Stomach (tissue), 9 donors: Measurements from ENCODE around the gene FAF2. TPM values are rescaled to one million over a fixed set of nuclear protein-coding genes. Genes with fewer than 3 reads are reported as not detected.

Experiments used
- DNase-seq, 2 donors: peaks; one replicate each; pipeline versions ENCODE4 v3.0.0 to v3.0.0-alpha.2; 2013 to 2019
- H3K27ac ChIP-seq, 5 donors: fragments of 200-600 bp in 4 of 5; sonication (generic) in 4 of 5; one replicate each; pipeline ENCODE4 v1.5.1; 2013 to 2019; ENCODE audit warnings: mild to moderate bottlenecking in 1 of 5, moderate library complexity in 1 of 5
- H3K27me3 ChIP-seq, 3 donors: fragments of 200-600 bp; sonication (generic); one replicate each; pipeline ENCODE4 v1.5.1; 2017 to 2019; ENCODE audit warnings: mixed run types in 1 of 3
- H3K36me3 ChIP-seq, 4 donors: fragments of 200-600 bp; sonication (generic); 1 replicate in 3 of 4; 2 replicates in 1 of 4; pipeline ENCODE4 v1.5.1; 2016 to 2019
- H3K4me1 ChIP-seq, 4 donors: fragments of 200-600 bp; sonication (generic); one replicate each; pipeline ENCODE4 v1.5.1; 2016 to 2019
- H3K4me3 ChIP-seq, 4 donors: fragments of 200-600 bp; sonication (generic) in 3 of 4; one replicate each; pipeline ENCODE4 v1.5.1; 2016 to 2019; ENCODE audit warnings: mild to moderate bottlenecking in 1 of 4
- H3K9me3 ChIP-seq, 4 donors: fragments of 200-600 bp; sonication (generic); one replicate each; pipeline ENCODE4 v1.5.1; 2016 to 2019
- EP300 ChIP-seq: sonication (generic); formaldehyde crosslinking; IDR thresholded peaks from one replicate; pipeline ENCODE4 v1.6.1; 2017; ENCODE audit warnings: antibody characterized with exemption
- POLR2A ChIP-seq, 4 donors: fragments of 450-650 bp; IDR thresholded peaks; one replicate each; pipeline ENCODE4 v1.6.1; 2016; ENCODE audit warnings: antibody characterized with exemption in 4 of 4, control low read depth in 2 of 4, mild to moderate bottlenecking in 1 of 4, moderate library complexity in 1 of 4
- POLR2AphosphoS5 ChIP-seq, 3 donors: sonication (generic); formaldehyde crosslinking; IDR thresholded peaks; one replicate each; pipeline ENCODE4 v1.6.1; 2016; ENCODE audit warnings: antibody characterized with exemption in 3 of 3
- WGBS, 5 donors: extraction: QIAGEN DNeasy Blood & Tissue Kit in 3 of 5; methylation state at CpG; one replicate each; pipeline versions ENCODE4 v1.1.5 to v1.1.7; 2013 to 2018; 5-methylcytosine and 5-hydroxymethylcytosine counted together
- intact Hi-C: fragments of 100-400 bp; cut with DNase I; formaldehyde crosslinking; loops from one replicate; pipeline ENCODE4 v1.15.1; 2023; ENCODE audit warnings: low total_unique reads
- polyA plus RNA-seq, 3 donors: library from polyadenylated mRNA; stranded (reverse); fragments of 200-250 nt; gene quantifications; one replicate each; pipeline ENCODE4 v1.2.3, GENCODE V29; 2013
- total RNA-seq, 5 donors: library from RNA; depleted of rRNA; stranded (reverse); fragments of >200 nt; gene quantifications; one replicate each; pipeline versions ENCODE4 v1.1.0 to v1.2.3, GENCODE V29; 2014 to 2016
- TF ChIP-seq, protein P1 (sequence below), 7 experiments: fragments of 450-650 bp in 4 of 7; fragments of 200-600 bp in 3 of 7; sonication (generic) in 3 of 7; IDR thresholded peaks; one replicate each; pipeline ENCODE4 v1.5.1; 2016 to 2019; ENCODE audit warnings: antibody characterized with exemption in 7 of 7, control low read depth in 2 of 7, mild to moderate bottlenecking in 1 of 7
- donor health status: healthy with polysubstance abuse.
- donor health status: Bipolar disorder and iron deficiency.
- donor health status: healthy.

The FAF2 gene
- total and polyA plus RNA-seq, 8 donors, result 5.7 to 57.2 (median 22.6) TPM

DNA sequence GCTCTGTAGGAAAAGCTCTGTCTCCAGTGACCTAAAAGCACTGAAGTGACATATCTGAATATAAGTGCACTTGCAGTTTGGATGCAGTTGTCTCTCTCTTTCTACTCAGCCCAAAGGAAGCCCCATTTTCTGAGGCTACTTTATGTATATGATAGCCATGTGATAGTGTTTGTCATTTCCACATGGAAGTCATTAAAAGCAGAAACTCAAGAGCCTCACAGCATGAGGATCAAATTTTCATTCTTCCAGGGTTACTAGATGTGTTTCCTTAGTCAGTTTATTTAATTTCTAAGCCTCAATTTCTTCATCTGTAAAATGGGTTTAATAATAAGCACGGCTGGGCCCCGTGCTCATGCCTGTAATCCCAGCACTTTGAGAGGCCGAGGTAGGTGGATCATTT lies 52.3 kb downstream of the FAF2 start:
- Histone ChIP-seq H3K9me3 (no peaks in the 10 kb centered on the region), H3K4me3 (no peak overlapping the region), H3K36me3 (peaks cover 77 to 100% (median 100%) of the 10 kb centered on the region in 4 donors), H3K27ac (no peak overlapping the region), H3K4me1 (no peaks in the 10 kb centered on the region), H3K27me3 (no peaks in the 10 kb centered on the region)
- WGBS, 5 donors, result 91 to 99% (median 98%) methylated on average over 3 of the region's 3 CpGs
- TF ChIP-seq EP300 (no peak), POLR2AphosphoS5 (IDR thresholded peaks at IDR 0.05) (no peak), POLR2A (IDR thresholded peaks at IDR 0.05) (no peak)
- TF ChIP-seq, protein P1, sequence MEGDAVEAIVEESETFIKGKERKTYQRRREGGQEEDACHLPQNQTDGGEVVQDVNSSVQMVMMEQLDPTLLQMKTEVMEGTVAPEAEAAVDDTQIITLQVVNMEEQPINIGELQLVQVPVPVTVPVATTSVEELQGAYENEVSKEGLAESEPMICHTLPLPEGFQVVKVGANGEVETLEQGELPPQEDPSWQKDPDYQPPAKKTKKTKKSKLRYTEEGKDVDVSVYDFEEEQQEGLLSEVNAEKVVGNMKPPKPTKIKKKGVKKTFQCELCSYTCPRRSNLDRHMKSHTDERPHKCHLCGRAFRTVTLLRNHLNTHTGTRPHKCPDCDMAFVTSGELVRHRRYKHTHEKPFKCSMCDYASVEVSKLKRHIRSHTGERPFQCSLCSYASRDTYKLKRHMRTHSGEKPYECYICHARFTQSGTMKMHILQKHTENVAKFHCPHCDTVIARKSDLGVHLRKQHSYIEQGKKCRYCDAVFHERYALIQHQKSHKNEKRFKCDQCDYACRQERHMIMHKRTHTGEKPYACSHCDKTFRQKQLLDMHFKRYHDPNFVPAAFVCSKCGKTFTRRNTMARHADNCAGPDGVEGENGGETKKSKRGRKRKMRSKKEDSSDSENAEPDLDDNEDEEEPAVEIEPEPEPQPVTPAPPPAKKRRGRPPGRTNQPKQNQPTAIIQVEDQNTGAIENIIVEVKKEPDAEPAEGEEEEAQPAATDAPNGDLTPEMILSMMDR (IDR thresholded peaks at IDR 0.05), result no peak
- no peak for DNase-seq
- intact Hi-C loops, result no loop called here

DNA sequence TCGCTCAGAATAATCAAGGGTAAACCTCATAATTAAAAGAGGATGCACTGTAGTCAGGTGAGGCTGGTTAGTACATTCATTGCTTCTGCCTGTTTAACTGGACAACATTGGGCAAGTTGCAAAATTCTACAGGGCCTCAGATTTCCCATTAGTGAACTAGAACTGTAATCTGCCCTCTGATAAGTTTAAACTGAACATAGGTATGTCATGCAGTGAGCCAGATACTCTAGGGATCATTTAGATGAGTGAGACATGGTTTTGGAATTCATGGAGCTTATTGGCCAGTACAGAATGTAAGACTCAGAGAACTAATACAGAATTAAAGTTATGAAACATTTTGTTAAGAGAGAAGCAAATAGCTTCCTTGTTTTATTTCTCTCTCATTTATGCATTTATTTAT lies 53.1 kb downstream of the FAF2 start:
- Histone ChIP-seq H3K4me1 (no peaks in the 10 kb centered on the region), H3K27me3 (no peaks in the 10 kb centered on the region), H3K9me3 (no peaks in the 10 kb centered on the region), H3K27ac (no peak overlapping the region), H3K4me3 (no peak overlapping the region), H3K36me3 (peaks cover 74 to 100% (median 100%) of the 10 kb centered on the region in 4 donors)
- 95 to 100% (median 96%) methylated on average over 1 of the region's 1 CpG for WGBS, 5 donors
- TF ChIP-seq POLR2A (IDR thresholded peaks at IDR 0.05) (no peak), POLR2AphosphoS5 (IDR thresholded peaks at IDR 0.05) (no peak), EP300 (no peak)
- TF ChIP-seq, protein P1 (IDR thresholded peaks at IDR 0.05), result no peak
- intact Hi-C loops, result no loop called here
- DNase-seq, result no peak

DNA sequence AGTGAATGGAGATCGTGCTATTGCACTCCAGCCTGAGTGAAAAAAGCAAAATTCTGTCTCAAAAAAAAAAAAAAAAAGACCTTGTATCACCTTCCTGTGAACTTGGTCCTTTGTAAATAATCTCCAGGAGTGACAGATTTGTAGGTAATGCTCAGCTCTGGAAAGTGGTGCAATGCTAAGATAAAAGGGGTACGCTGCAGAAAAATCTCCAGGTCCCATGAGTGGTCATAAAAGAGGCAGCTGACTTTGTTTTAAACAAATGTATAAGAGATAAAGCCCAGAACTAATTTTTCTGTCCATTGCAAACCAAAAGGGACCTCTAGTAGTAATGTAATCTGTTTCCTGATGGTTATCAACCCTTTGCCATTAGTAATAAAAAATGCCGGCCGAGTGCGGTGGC lies 55.3 kb downstream of the FAF2 start:
- Histone ChIP-seq H3K4me3 (no peak overlapping the region), H3K27me3 (no peaks in the 10 kb centered on the region), H3K27ac (no peak overlapping the region), H3K36me3 (peaks cover 81 to 100% (median 100%) of the 10 kb centered on the region in 4 donors), H3K4me1 (no peaks in the 10 kb centered on the region), H3K9me3 (no peaks in the 10 kb centered on the region)
- intact Hi-C loops, result no loop called here
- no peak for TF ChIP-seq EP300
- TF ChIP-seq POLR2AphosphoS5 (IDR thresholded peaks at IDR 0.05), result no peak
- no peak for DNase-seq
- WGBS, 5 donors, result 79 to 92% (median 90%) methylated on average over 5 of the region's 5 CpGs

DNA sequence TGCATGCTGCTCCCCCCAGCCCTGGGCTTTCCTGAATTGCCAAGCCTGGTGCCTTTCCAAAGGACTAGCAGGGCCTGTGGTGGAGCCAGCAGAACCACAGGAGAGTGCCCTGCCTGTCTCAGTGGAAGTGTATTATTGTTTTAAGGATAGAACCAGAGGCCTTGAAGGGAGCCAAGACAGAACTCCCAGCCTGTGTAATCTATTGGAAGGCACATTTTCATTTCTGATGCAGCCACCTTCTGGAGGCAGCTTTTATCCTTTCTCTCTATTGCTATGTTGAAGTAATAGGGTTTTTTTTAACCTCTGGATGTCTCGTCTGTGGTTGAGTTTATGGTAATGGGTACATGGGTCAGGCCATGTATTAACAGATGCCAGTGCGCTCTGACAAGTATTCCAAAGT lies 59.7 kb downstream of the FAF2 start:
- Histone ChIP-seq H3K4me1 (no peaks in the 10 kb centered on the region), H3K9me3 (no peaks in the 10 kb centered on the region), H3K36me3 (peaks cover 41 to 73% (median 73%) of the 10 kb centered on the region in 4 donors), H3K4me3 (no peak overlapping the region), H3K27ac (no peak overlapping the region), H3K27me3 (no peaks in the 10 kb centered on the region)
- DNase-seq, result no peak
- intact Hi-C loops, result no loop called here
- 77 to 96% (median 94%) methylated on average over 2 of the region's 2 CpGs for WGBS, 5 donors
- TF ChIP-seq EP300 (no peak), POLR2AphosphoS5 (IDR thresholded peaks at IDR 0.05) (no peak), POLR2A (IDR thresholded peaks at IDR 0.05) (no peak)
- TF ChIP-seq, protein P1 (IDR thresholded peaks at IDR 0.05), result no peak

DNA sequence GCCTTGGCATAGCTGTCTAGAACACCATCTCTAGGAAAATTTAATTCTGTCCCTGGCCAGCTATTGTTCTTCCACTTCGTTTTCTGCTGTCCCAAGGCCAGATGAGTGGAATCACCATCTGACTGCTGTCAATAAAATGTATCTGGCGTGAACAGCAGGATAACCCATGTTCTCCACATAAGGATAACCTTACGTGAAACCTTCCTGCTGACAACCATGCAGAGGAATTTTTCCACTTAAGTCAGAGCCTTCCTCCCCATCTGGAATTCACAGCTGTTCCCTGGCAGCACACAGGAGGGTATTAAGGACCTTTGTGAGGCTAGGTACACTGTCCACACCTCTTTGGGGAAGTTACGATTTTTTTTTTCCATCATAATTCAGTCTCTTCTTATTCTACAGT lies 60.4 kb downstream of the FAF2 start:
- TF ChIP-seq POLR2A (IDR thresholded peaks at IDR 0.05), result no peak
- TF ChIP-seq EP300, result no peak
- TF ChIP-seq, protein P1 (IDR thresholded peaks at IDR 0.05), result no peak
- TF ChIP-seq POLR2AphosphoS5 (IDR thresholded peaks at IDR 0.05), result no peak
- H3K4me3 ChIP-seq, result no peak overlapping the region
- intact Hi-C loops, result no loop called here
- no peaks in the 10 kb centered on the region for H3K9me3 ChIP-seq
- H3K27me3 ChIP-seq, result no peaks in the 10 kb centered on the region
- WGBS, 5 donors, result 80 to 88% (median 84%) methylated on average over 4 of the region's 4 CpGs
- no peak overlapping the region for H3K27ac ChIP-seq
- H3K36me3 ChIP-seq, result peaks cover 35 to 66% (median 66%) of the 10 kb centered on the region in 4 donors
- no peaks in the 10 kb centered on the region for H3K4me1 ChIP-seq
- no peak for DNase-seq
